HS-5 (cell line): Measurements from ENCODE around the gene ZNF608.

Source experiments
- DNase-seq: peaks from one replicate; pipeline ENCODE4 v3.0.0-alpha.2; 2012; ENCODE audit warnings: low read depth

ZNF608 gene

DNA sequence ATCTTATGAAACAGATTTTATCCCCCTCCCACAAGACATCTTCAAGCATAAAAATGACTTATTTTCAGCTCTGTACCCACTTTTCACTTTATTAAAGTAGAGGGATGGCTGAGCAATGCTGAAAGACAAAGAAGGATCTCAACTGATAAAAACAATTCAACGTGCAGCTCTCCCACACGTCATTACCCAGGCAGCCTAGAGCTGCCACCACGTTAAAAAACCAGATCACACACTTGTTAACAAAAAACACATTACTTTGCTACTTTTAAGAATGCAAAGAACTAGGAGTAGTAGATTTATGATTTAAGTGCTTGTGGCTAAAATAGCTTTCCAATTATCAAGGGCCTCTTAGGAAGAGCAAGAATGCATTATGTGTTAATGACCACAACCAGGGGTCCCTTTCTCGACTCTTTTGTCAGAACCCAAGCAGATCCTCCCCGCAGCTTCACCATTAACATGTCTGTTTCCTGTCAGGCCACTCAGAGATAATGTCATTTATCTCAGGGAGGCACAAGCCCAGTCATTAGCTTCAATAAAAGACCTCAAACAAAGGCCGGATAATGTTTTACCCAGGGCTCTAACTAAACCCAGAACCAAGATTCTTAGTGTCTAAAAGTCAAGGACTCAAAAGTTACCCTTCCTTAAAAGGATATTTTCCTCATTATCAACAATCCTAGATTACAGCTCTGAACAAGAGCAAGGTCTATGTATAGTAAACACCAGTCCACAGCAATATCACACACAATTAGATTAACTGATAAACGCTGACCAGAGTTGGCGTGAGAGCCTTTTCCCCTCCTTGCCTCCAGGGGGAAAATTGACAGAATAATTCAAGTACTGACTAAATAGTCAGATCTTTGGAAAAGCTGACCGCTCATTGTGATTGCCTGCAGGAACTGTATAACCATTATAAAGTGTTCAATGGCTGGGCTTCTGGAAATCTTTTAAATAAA, 7.5 kb downstream of the ZNF608 start:
- DNase-seq: no peak

DNA sequence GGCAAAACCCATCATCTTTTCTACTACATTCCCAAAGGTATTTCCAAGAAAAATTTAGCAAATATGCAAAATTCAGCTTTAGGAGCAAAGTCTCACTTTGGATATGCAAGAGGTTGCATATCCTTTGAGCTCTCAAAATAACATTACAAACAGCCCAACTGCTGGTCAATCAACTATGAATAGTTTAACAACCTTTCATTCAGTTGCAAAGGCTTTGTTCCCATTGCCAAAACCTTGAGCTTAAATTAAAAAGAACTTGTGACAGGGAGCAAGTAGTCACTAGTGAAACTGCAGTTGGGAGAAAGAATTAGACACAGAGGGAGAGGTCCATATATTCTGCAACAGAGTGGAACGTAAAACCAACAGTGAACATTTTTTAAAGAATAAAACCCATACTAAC, 8.8 kb downstream of the ZNF608 start:
- no peak for DNase-seq

DNA sequence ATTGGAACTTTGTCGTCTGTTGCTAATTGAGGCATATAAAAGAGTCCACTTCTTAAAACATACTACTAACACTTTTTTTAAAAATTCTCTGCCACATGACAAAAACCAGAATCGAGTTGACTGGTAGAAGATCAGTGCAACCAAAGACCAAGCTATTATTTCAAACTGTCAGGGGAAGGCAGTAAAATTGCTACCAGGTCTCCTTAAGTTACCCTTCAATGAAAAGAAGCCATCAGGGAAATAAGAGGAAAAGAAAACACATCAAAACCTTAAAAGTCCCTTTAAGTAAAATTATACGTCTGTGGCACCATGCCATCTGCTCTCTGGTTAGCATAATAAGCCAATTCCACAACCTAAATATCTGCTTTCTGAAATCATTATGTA, 9.6 kb downstream of the ZNF608 start:
- DNase-seq: no peak

DNA sequence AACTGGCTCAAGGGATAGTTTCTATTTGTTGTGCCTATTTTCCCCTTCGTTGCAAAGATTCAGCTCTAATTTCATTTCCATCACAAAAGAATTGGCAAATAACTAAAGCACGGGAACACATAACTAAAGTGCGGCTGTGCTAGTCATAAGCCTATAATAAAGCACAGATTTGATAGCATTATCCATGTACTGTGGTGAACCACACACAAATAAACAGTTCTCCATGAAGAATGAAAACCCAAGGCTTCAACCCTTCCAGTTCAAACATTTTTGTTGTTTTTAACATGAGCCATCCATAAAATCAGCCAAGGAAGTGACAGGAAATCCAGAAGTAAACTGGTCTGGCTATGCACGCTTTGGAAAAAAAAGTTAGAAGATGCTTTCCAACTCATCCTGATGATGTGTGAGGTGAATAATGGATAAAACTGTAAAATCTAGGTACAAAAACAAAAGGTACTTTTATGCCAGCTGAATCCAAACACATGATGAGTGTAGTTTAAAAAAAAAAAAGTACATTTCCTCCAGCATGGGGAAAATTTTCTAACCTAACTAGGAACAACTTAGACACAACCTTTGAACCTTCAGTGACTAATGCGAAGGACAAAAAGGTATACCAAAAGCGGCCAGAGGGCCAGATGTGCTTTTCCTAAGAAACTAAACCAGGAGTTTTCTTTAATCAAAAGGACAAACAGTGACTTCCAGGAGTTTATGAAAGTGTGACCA, 10.2 kb downstream of the ZNF608 start:
- DNase-seq: no peak

DNA sequence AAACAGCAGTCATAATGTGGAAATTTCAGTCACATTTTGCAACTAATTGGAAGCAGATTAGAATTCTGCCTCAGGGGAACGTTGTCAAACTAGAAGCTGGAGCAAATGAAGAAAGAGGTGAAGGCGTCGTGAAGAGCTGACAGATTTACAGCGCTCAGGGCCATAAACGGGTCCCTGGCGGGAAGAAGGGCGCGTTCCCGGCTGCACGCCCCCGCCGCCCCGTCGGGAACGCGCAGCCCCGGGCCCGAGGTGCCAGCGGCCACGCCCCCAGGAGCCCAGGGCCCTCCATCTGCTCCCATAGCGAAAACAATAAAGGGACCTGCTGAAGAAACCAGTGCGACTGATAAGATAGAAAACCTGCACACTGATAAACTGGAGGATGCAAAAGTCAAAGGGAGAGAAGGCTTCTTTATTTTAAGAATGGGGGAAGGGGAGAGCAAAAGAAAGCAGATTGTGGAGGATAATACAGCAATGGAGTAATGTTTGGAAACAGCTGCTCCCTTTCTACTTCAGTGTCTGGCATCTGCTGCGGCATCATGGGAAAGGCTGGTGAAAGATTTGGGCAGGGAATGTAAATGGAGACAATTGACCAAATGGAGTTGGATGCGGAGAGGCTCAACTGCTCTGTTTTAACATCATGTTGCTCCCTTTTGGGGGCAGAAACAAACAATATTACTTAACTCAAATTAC, 11.1 kb downstream of the ZNF608 start:
- no peak for DNase-seq

DNA sequence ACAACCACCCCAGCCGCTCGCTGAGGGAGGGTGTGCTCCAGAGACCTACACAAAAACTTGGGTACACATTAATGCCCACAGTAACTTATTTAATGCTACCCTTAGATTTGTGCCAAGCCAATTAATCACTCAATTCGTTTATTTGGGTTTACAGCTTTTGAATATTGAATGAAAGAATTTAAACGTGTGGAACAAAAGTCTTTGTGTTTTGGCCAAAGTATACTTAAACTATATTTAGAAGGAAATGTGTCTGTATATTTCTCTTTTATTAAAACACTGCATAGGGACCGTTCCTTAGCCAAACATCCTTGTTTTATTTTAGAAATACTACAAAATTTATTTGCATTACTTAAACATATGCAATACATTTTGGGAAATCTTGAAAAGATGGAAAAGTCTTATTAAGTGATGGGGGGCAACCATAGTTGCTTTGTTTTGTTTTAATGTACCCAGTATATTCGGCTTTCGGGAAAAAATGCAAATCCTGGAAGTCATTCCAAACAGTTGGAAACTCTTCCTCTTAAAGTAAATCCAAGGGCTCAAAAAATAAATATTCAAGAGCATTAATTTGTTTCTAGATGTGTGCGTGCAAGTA, 11.8 kb downstream of the ZNF608 start:
- DNase-seq: no peak

DNA sequence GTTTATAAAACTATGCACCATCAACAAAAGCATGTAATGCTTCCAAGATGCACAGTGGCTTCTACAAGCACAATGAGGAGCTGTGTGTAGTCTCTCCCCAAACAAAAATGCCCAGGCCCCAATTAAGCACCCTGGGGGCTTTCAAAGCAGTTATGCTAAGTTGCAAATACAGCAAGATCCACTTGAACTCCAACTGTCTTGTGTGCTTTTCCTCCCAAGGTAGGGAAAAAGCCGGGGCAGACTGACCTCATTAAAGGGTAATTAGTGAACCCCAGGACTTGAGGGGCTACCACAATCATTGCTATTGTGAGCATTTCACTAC, 13.1 kb downstream of the ZNF608 start:
- DNase-seq: no peak

DNA sequence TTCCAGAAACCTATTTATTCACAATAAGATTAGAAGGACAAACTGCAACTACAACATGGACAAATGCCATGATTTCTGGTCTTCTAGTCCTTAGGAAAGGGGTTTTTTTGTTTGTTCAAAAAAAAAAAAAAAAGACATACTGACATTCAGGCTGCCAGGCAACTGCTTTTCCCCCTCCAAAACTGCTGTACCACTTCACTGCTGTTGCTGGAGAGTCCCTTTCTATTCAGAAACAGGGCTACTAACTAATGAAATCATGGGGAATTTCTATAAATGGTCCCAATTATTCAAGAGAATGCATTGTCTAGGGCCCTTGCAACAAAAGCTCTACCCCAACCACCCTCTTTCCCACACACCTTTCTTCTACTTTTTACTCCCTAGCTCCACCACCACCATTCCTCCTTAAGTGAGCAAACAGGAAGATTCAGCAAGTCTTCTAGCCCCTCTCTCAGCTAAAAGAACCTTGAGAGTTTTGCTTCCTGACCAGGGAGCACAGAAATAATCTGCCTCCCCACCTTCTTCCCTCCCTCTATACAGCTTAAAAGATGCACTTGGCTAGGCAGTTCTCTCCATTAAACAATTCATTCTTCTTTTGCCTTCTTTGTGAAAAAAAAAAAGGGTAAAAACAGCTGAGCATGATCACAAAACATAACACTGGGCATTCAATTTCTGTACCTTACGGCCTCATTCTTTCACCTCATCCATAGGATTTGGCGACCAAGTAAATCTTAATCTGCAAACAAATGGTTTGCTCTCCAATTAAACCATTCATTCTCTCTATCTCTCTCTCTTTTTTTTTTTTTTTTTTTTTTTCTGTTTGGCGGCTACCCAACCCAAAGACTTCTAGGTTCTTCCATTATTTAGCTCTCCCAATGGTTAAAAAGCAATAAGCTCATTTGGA, 13.8 kb downstream of the ZNF608 start:
- DNase-seq: no peak

DNA sequence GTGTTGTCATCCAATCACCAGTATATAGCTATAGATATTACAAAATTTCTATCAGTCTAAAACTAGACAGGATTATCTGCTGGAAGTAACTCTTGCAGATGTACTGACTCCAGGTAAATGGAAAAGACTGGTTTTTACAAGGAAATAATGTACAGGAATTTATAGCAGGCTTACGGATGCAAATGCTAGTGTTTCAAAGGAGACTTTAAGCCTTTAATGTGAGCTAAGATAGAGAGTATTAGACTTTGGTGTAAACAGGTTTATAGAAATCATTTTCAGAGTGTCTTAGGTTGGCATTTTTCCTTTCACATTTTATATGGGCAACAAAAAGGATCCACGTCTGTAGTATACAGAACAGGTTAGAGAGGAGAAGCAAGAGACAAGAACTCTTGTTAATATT, 16.1 kb downstream of the ZNF608 start:
- DNase-seq: no peak

DNA sequence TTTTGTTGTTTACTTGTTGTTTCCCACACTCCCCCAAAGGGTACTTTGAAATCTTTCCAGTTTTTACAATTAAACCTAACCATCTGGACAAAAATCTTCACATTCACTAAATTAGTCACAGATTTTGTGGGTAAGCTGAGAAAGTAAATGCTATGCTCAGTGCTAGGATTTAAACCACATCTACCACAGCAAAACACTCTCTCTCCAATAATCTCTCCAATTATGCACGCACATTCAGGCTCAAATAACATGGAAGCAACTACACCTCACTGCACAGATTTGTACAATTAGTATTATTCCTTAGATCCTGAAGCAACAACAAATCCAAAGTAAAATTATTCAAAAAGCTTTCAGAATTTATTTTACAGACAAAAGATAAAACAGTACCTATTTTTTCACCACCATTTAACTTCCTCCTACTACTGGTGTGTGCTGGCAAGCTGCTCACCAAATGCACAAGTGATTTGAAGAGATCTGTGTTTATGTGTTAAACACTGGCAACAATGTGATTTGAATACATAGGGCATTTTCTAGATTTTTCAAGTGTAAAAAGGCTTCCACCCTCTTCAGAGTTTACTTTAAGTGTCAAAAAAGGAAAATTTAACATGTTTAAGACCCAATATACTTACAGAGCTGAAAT, 16.6 kb downstream of the ZNF608 start:
- no peak for DNase-seq

DNA sequence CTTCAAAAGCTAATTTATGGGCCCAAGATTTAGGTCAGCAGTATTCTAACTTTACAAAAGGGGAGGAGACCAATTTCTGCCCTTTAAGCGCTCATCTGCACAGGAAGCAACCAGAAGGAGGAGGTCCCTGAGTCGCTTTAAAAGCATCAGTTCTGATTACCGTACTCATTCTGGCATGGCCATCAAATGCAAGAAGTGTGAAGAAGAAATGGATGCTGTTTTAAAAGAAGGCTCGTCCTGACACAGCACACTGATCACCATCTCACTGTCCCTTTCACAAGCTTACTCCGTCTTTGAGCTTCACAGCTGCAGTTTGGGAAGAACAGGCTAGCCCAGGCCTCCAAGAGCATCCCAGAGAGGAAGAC, 17.5 kb downstream of the ZNF608 start:
- DNase-seq: no peak

DNA sequence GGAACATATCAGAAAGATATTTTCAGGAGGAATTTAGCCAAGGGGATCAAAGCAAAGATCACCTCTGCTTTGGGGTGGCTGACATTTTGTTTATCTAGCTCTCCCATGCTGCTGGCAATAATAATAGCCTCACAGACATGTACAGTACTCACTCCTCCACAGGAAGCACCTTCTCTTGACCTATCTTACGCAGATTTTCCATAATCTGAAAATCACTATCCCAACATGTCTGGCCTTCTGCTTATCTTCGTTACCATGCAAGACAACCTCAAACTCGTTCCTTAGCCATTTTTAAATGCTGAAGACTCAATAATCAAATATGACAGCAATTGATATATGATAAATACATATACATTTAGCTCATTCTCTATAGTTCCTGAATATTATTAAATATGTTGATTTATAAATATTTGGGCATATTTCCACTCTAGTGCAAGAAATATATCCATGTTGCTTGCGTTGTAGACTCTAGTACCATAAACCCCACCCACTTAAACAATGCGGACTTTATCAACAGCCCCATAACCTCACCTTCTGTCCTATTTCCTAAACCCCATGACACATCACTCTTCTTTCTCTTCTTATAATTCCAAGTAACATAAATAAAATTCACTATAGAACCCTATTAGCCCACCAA, 18.0 kb downstream of the ZNF608 start:
- DNase-seq: no peak

DNA sequence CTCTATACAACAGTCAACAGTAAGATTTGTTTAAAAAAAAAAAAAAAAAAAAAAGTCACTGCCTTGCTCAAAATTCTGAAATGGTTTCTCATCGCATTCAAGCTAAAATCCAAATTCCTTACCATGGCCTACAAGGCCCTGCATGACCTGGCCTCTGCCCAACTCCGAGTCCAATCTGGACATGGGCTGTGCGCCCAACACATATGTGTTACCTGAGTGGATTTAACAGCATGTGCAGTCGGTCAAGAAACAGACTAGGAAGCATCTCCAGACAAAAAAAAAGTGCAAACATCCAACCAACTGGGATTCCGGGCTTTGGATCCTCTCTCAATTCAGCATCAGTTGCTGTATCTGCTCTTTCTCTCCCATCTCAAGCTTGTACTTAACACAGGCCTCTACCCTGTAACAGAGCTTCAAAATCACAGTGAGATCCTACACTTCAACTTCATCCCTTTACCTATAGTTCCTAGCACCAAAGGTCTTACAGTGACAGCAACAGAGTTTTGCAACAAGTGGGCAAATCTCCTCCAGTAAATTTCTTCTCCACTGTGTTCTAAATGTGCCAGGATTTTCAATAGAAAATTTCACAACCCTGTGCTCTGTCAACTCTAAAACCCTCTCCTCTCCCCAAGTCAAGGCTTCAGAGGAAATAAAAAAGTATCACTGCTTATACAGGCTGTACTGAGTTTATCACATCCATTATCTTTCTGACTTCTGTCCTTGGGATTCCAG, 19.6 kb downstream of the ZNF608 start:
- no peak for DNase-seq

DNA sequence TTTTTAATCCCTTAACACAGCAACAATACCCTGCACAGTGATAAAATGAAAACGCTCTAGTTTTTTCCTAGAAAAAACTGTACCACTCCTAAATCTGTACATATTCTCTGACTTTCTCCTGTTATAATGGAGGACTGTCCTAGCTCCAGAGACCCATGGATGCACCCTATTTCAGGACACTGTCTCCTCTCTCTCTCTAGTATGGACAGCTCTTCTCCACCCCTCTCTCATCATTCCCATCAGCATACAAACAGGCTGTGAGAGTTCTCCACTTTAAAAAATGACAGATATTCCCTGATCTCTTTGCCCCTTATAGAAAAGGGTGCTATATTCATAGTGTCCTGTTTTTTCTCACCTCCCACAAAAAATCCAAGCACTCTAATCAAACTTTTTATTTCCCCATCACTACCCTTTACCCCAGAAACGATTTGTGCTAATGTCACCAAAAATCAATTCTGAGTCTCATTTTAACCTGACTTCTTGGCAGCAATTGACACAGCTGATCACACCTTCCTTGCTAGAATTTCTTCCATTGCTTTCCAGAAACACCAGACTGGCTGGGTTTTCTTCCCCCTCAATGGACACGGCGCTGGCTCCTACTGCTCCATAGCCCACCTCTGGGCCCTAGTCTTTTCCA, 20.7 kb downstream of the ZNF608 start:
- DNase-seq: no peak

DNA sequence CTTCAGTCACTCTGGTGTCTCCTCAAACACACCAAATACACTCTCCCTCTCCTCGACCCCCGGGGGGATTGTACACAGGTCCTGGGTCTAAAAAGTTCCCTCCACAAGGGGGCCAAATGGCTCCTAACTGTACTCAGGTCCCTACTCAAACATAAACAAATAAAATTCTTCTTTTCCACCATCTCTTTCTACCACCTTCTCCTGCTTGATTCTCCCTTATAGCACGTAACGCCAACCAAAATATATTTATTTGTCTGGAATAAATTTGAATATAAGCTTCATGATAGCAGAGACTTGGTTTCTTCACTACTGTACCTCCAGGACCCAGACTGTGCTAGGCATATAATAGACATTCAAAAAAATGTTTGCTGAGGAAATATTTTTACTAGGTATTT, 21.4 kb downstream of the ZNF608 start:
- no peak for DNase-seq

DNA sequence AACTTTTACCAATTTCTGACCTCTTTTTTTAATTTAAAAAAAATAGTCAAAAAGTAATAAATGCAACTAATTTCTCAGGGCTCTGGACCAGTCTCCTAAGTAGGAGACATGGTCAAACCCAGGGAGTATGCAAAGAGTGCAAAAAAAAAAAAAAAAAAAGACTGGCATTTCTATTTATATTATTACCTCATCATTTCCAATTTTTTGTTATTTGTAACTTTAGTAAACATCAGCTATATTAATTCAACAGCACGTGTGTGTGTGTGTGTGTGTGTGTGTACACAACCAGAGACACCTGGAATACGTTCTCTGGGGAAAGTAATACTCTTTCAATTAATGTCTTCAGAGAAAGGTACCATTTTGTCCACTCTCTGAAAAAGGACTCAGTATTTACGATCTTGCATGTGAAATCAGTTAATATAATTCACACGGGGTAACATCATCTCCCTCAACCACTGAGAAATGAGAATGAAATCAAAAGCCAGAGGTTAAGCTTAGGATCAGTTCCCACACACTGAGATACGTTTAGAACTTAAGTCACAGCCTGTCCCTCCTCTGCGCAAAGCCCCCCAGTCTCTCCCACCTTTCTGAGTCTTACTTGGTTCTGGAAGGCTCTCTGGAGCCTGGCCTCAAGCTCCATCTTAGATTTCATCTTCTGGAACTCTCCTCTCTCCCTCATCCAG, 21.9 kb downstream of the ZNF608 start:
- DNase-seq: no peak

DNA sequence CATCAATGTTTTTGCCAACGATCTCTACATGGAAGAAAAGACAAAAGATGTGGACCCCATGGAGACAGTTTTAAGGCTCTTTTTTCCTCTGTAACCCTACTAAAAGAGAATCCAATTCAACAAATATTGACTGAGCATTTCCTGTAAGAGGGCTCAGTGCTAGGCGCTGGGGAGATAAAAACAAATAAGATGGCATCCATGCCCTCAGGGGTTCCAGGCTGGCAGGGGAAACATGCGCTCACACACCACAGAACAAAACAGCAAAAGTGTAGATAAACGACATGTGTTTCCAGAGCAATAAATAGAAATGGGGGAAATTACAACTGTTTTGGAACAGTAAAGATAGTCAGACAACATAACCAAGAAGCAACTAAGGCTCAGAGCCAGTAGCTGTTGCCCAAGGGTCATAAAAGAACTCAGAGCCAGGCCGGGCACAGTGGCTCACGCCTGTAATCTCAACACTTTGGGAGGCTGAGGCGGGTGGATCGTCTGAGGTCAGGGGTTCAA, 25.2 kb downstream of the ZNF608 start:
- DNase-seq: no peak

DNA sequence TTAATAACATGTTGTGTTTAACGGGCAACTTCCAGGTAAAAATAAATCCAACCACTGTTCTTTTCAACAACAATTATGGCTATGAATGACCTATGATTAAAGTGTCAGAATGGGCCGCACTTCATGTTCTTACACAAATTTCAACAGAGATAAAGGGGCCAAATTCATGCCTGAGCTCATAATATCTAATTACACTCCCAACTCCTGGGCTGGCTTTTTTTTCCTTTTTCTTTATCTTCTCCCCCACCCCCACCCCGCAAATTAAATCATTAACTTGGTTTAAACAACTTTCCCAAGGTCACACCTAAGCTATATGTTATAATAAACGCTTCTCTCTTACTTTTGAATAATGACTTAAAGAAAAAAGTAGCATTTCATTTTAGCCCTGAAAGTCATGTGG, 25.8 kb downstream of the ZNF608 start:
- no peak for DNase-seq
